ENCODE results near the gene POM121L2. TPM values are rescaled to one million over a fixed set of nuclear protein-coding genes. Genes with fewer than 3 reads are reported as not detected.

The POM121L2 gene
- total RNA-seq, 1 experiment from 2014 or later = not detected

- TF ChIP-seq CTCF (IDR thresholded peaks at IDR 0.05; ENCODE audit: insufficient read depth in 1 of 2, low read depth in 1 of 2, low read length in 1 of 2, severe bottlenecking in 1 of 2, unreplicated experiment in 1 of 2) = no peak
- H3K27me3 ChIP-seq (replicated peaks; ENCODE audit: control insufficient read depth, insufficient read depth, low read length) = no peaks in the 10 kb centered on the region
- DNase-seq = no peak
- intact Hi-C loops (cut with micrococcal nuclease; ENCODE audit: unreplicated experiment) = no loop called here
- ChIA-PET POLR2A (no interaction called here), CTCF (interaction anchor here (1.1 kb wide), 1 partner anchor 24 kb away, joined by 3 read pairs; no protein-coding TSS in a partner anchor)
- H3K9me3 ChIP-seq = no peaks in the 10 kb centered on the region
- H3K4me3 Mint-ChIP-seq (ENCODE audit: unreplicated experiment) = no peak overlapping the region
- no peaks in the 10 kb centered on the region for H3K27me3 Mint-ChIP-seq (ENCODE audit: insufficient read depth, unreplicated experiment)
- H3K4me1 ChIP-seq = no peaks in the 10 kb centered on the region
- no peaks in the 10 kb centered on the region for H3K36me3 ChIP-seq (ENCODE audit: control insufficient read depth, insufficient read depth, low read length)
- no TSS peak for BruUV-seq (replicated peaks)
- no peaks in the 10 kb centered on the region for H3K9me3 Mint-ChIP-seq (ENCODE audit: unreplicated experiment)
- H3K4me1 Mint-ChIP-seq (ENCODE audit: low read depth, unreplicated experiment) = peaks cover 6% of the 10 kb centered on the region
- H3K27ac Mint-ChIP-seq (ENCODE audit: unreplicated experiment) = no peak overlapping the region
- H3K36me3 Mint-ChIP-seq (ENCODE audit: insufficient read depth, unreplicated experiment) = peaks cover 6% of the 10 kb centered on the region
- H3K4me3 ChIP-seq (ENCODE audit: low read depth, low read length) = no peak overlapping the region
Observed at GRCh38 chr6:27275025-27275956, 36.8 kb downstream of the POM121L2 start.

GRCh38 chr6:27273783-27274182 lies 38.3 kb downstream of the POM121L2 start:
- Mint-ChIP-seq H3K9me3 (ENCODE audit: unreplicated experiment) (no peaks in the 10 kb centered on the region), H3K27ac (ENCODE audit: unreplicated experiment) (no peak overlapping the region), H3K36me3 (ENCODE audit: insufficient read depth, unreplicated experiment) (no peaks in the 10 kb centered on the region), H3K4me1 (ENCODE audit: low read depth, unreplicated experiment) (peaks cover 6% of the 10 kb centered on the region), H3K27me3 (ENCODE audit: insufficient read depth, unreplicated experiment) (no peaks in the 10 kb centered on the region), H3K4me3 (ENCODE audit: unreplicated experiment) (no peak overlapping the region)
- no TSS peak for BruUV-seq (replicated peaks)
- no peaks in the 10 kb centered on the region for H3K9me3 ChIP-seq
- ChIA-PET POLR2A (no interaction called here), CTCF (interaction anchor here (1.1 kb wide), 1 partner anchor 23 kb away, joined by 3 read pairs; no protein-coding TSS in a partner anchor)
- no peaks in the 10 kb centered on the region for H3K4me1 ChIP-seq
- no peaks in the 10 kb centered on the region for H3K36me3 ChIP-seq (ENCODE audit: control insufficient read depth, insufficient read depth, low read length)
- no peak for TF ChIP-seq CTCF (IDR thresholded peaks at IDR 0.05; ENCODE audit: insufficient read depth in 1 of 2, low read depth in 1 of 2, low read length in 1 of 2, severe bottlenecking in 1 of 2, unreplicated experiment in 1 of 2)
- H3K4me3 ChIP-seq (ENCODE audit: low read depth, low read length) = no peak overlapping the region
- DNase-seq = no peak
- intact Hi-C loops (cut with micrococcal nuclease; ENCODE audit: unreplicated experiment) = no loop called here
- no peaks in the 10 kb centered on the region for H3K27me3 ChIP-seq (replicated peaks; ENCODE audit: control insufficient read depth, insufficient read depth, low read length)

GRCh38 chr6:27268803-27269202 lies 43.3 kb downstream of the POM121L2 start:
- Mint-ChIP-seq H3K4me1 (ENCODE audit: low read depth, unreplicated experiment) (no peaks in the 10 kb centered on the region), H3K27me3 (ENCODE audit: insufficient read depth, unreplicated experiment) (no peaks in the 10 kb centered on the region), H3K9me3 (ENCODE audit: unreplicated experiment) (no peaks in the 10 kb centered on the region), H3K27ac (ENCODE audit: unreplicated experiment) (no peak overlapping the region), H3K36me3 (ENCODE audit: insufficient read depth, unreplicated experiment) (no peaks in the 10 kb centered on the region), H3K4me3 (ENCODE audit: unreplicated experiment) (no peak overlapping the region)
- Histone ChIP-seq H3K4me3 (ENCODE audit: low read depth, low read length) (no peak overlapping the region), H3K36me3 (ENCODE audit: control insufficient read depth, insufficient read depth, low read length) (no peaks in the 10 kb centered on the region), H3K27me3 (replicated peaks; ENCODE audit: control insufficient read depth, insufficient read depth, low read length) (no peaks in the 10 kb centered on the region), H3K9me3 (no peaks in the 10 kb centered on the region), H3K4me1 (no peaks in the 10 kb centered on the region)
- CTCF ChIA-PET = no interaction called here
- TF ChIP-seq CTCF (IDR thresholded peaks at IDR 0.05; ENCODE audit: insufficient read depth in 1 of 2, low read depth in 1 of 2, low read length in 1 of 2, severe bottlenecking in 1 of 2, unreplicated experiment in 1 of 2) = no peak
- intact Hi-C loops (cut with micrococcal nuclease; ENCODE audit: unreplicated experiment) = no loop called here
- BruUV-seq (replicated peaks) = no TSS peak
- POLR2A ChIA-PET = no interaction called here
- no peak for DNase-seq
